Spleen (tissue), 11 donors: ENCODE data around the gene IL17D. TPM values are rescaled to one million over a fixed set of nuclear protein-coding genes. Genes with fewer than 3 reads are reported as not detected.

Source experiments
- DNase-seq: peaks from one replicate; pipeline ENCODE4 v3.0.0-alpha.2; 2020
- H3K27ac ChIP-seq, 8 donors: fragments of 200-600 bp; sonication (generic) in 7 of 8; 1 replicate in 4 of 8; 2 replicates in 4 of 8; pipeline versions ENCODE4 v1.5.0 to v1.8.0; 2016 to 2021; ENCODE audit warnings: inconsistent platforms in 4 of 8, mild to moderate bottlenecking in 4 of 8, moderate library complexity in 1 of 8
- H3K27me3 ChIP-seq, 7 donors: fragments of 200-600 bp; sonication (generic) in 6 of 7; replicated peaks in 1 of 7; 1 replicate in 4 of 7; 2 replicates in 3 of 7; pipeline versions ENCODE4 v1.5.0 to v1.8.0; 2016 to 2021; ENCODE audit warnings: inconsistent platforms in 3 of 7, mild to moderate bottlenecking in 1 of 7
- H3K36me3 ChIP-seq, 6 donors: fragments of 200-600 bp; sonication (generic) in 5 of 6; 1 replicate in 4 of 6; 2 replicates in 2 of 6; pipeline versions ENCODE4 v1.5.0 to v1.8.0; 2016 to 2021; ENCODE audit warnings: inconsistent platforms in 2 of 6
- H3K4me1 ChIP-seq, 6 donors: fragments of 200-600 bp; sonication (generic) in 5 of 6; 1 replicate in 3 of 6; 2 replicates in 3 of 6; pipeline versions ENCODE4 v1.5.0 to v1.8.0; 2016 to 2021; ENCODE audit warnings: inconsistent platforms in 3 of 6
- H3K4me3 ChIP-seq, 8 donors: fragments of 200-600 bp; sonication (generic) in 7 of 8; 1 replicate in 4 of 8; 2 replicates in 4 of 8; pipeline versions ENCODE4 v1.5.0 to v1.8.0; 2016 to 2021; ENCODE audit warnings: inconsistent platforms in 4 of 8, mild to moderate bottlenecking in 4 of 8, moderate library complexity in 2 of 8
- H3K9me3 ChIP-seq, 8 donors: fragments of 200-600 bp; sonication (generic) in 7 of 8; 1 replicate in 4 of 8; 2 replicates in 4 of 8; pipeline versions ENCODE4 v1.5.0 to v1.8.0; 2016 to 2021; ENCODE audit warnings: inconsistent platforms in 4 of 8
- CTCF ChIP-seq, 11 experiments: fragments of 200-600 bp in 7 of 11; fragments of 450-650 bp in 4 of 11; sonication (generic) in 4 of 11; IDR thresholded peaks in 8 of 11; conservative IDR thresholded peaks in 3 of 11; 1 replicate in 7 of 11; 2 replicates in 4 of 11; pipeline versions ENCODE4 v1.4.0 to v1.8.0; 2016 to 2021; ENCODE audit warnings: antibody characterized with exemption in 11 of 11, inconsistent platforms in 4 of 11, mild to moderate bottlenecking in 1 of 11
- POLR2A ChIP-seq, 3 donors: fragments of 450-650 bp; IDR thresholded peaks; one replicate each; pipeline ENCODE4 v1.5.1; 2017; ENCODE audit warnings: antibody characterized with exemption in 3 of 3, mild to moderate bottlenecking in 1 of 3
- POLR2AphosphoS5 ChIP-seq, 3 donors: sonication (generic); formaldehyde crosslinking; IDR thresholded peaks; one replicate each; pipeline ENCODE4 v1.5.1; 2017; ENCODE audit warnings: antibody characterized with exemption in 3 of 3
- WGBS, 5 donors: extraction: QIAGEN DNeasy Blood & Tissue Kit in 3 of 5; methylation state at CpG; one replicate each; pipeline versions ENCODE4 v1.1.5 to v1.1.7; 2013 to 2018; 5-methylcytosine and 5-hydroxymethylcytosine counted together
- intact Hi-C: fragments of 100-400 bp; cut with DNase I; formaldehyde crosslinking; loops from one replicate; pipeline ENCODE4 v1.15.0; 2023; ENCODE audit warnings: low total_unique reads
- polyA plus RNA-seq, 3 donors: library from polyadenylated mRNA; stranded (reverse); fragments of 200-250 nt; gene quantifications; one replicate each; pipeline ENCODE4 v1.2.1, GENCODE V29; 2013
- total RNA-seq, 7 donors: library from RNA; depleted of rRNA in 3 of 7; stranded (reverse); fragments of >200 nt in 3 of 7; fragmentation: NEBNext Ultra II Directional in 4 of 7; extraction: Animal tissue kit (Norgen Biotek cat#: 25700) in 4 of 7; gene quantifications; one replicate each; pipeline versions ENCODE4 v1.1.0 to v1.2.1, GENCODE V29; 2016 to 2021
- donor health status: healthy with polysubstance abuse.
- donor health status: DM: no; HTN: no; CAD: no; lungs with moderate emphysema.
- donor health status: DM: no; HTN: no; CAD: no.
- donor health status: Bipolar disorder and iron deficiency.
- donor health status: healthy.
- donor health status: DM: no; HTN: no; CAD: no.
- donor health status: DM: yes; HTN: yes; CAD: no.

Gene IL17D
- total and polyA plus RNA-seq, 10 donors: 0.15 to 0.68 (median 0.32) TPM; not detected in 3

GRCh38 chr13:20689291-20689690 lies 14.2 kb upstream of the IL17D start:
- H3K4me3 ChIP-seq: no peak overlapping the region
- no peak for DNase-seq
- H3K4me1 ChIP-seq: no peaks in the 10 kb centered on the region
- H3K36me3 ChIP-seq: peaks cover 0 to 28% (median 7%) of the 10 kb centered on the region in 6 donors
- WGBS, 5 donors: 94 to 99% (median 96%) methylated on average over 3 of the region's 3 CpGs
- no peak for TF ChIP-seq POLR2AphosphoS5 (IDR thresholded peaks at IDR 0.05)
- TF ChIP-seq CTCF (IDR thresholded peaks at IDR 0.05 in 8 of 11, conservative IDR thresholded peaks at IDR 0.05 in 3 of 11): no peak
- no peak for TF ChIP-seq POLR2A (IDR thresholded peaks at IDR 0.05)
- no peaks in the 10 kb centered on the region for H3K27me3 ChIP-seq
- H3K27ac ChIP-seq: no peak overlapping the region
- no peaks in the 10 kb centered on the region for H3K9me3 ChIP-seq
- intact Hi-C loops: no loop called here

GRCh38 chr13:20691616-20692015 lies 11.9 kb upstream of the IL17D start:
- Histone ChIP-seq H3K9me3 (no peaks in the 10 kb centered on the region), H3K4me3 (no peak overlapping the region), H3K4me1 (no peaks in the 10 kb centered on the region), H3K27ac (no peak overlapping the region), H3K27me3 (peaks cover 0 to 6% (median 0%) of the 10 kb centered on the region in 7 donors), H3K36me3 (peaks cover 0 to 28% (median 5%) of the 10 kb centered on the region in 6 donors)
- 68 to 72% (median 69%) methylated on average over 4 of the region's 4 CpGs for WGBS, 5 donors
- intact Hi-C loops: no loop called here
- TF ChIP-seq POLR2AphosphoS5 (IDR thresholded peaks at IDR 0.05) (no peak), CTCF (IDR thresholded peaks at IDR 0.05 in 8 of 11, conservative IDR thresholded peaks at IDR 0.05 in 3 of 11) (no peak), POLR2A (IDR thresholded peaks at IDR 0.05) (no peak)
- DNase-seq: no peak

GRCh38 chr13:20696073-20696472 lies 7.4 kb upstream of the IL17D start:
- DNase-seq: no peak
- Histone ChIP-seq H3K27me3 (peaks cover 0 to 34% (median 10%) of the 10 kb centered on the region in 7 donors), H3K27ac (no peak overlapping the region), H3K4me1 (no peaks in the 10 kb centered on the region), H3K36me3 (peaks cover 0 to 12% (median 5%) of the 10 kb centered on the region in 6 donors), H3K4me3 (no peak overlapping the region), H3K9me3 (no peaks in the 10 kb centered on the region)
- intact Hi-C loops: no loop called here
- TF ChIP-seq POLR2AphosphoS5 (IDR thresholded peaks at IDR 0.05): no peak
- no peak for TF ChIP-seq POLR2A (IDR thresholded peaks at IDR 0.05)
- no peak for TF ChIP-seq CTCF (IDR thresholded peaks at IDR 0.05 in 8 of 11, conservative IDR thresholded peaks at IDR 0.05 in 3 of 11)
- 44 to 50% (median 46%) methylated on average over 4 of the region's 4 CpGs for WGBS, 5 donors

- intact Hi-C loops: loop anchor here (10.0 kb wide), 1 partner anchor 205 kb away; no protein-coding TSS in a partner anchor
- H3K9me3 ChIP-seq: no peaks in the 10 kb centered on the region
- TF ChIP-seq POLR2AphosphoS5 (IDR thresholded peaks at IDR 0.05): no peak
- TF ChIP-seq POLR2A (IDR thresholded peaks at IDR 0.05): no peak
- no peak for TF ChIP-seq CTCF (IDR thresholded peaks at IDR 0.05 in 8 of 11, conservative IDR thresholded peaks at IDR 0.05 in 3 of 11)
- WGBS, 5 donors: 84 to 92% (median 86%) methylated on average over 9 of the region's 9 CpGs
- no peak overlapping the region for H3K27ac ChIP-seq
- no peak overlapping the region for H3K4me3 ChIP-seq
- DNase-seq: no peak
- no peaks in the 10 kb centered on the region for H3K36me3 ChIP-seq
- peaks cover 0 to 58% (median 34%) of the 10 kb centered on the region in 7 donors for H3K27me3 ChIP-seq
- H3K4me1 ChIP-seq: peaks cover 0 to 26% (median 18%) of the 10 kb centered on the region in 6 donors
Measured at GRCh38 chr13:20699715-20700114, 3.8 kb upstream of the IL17D start.
